HepG2 (cell line): ENCODE measurements around the gene COL8A2. TPM values are rescaled to one million over a fixed set of nuclear protein-coding genes. Genes with fewer than 3 reads are reported as not detected.

Experiments
- ATF1 ChIP-seq: IDR thresholded peaks from 2 replicates; pipeline ENCODE4 v1.6.1; 2016; ENCODE audit warnings: mild to moderate bottlenecking, control low read depth
- ESRRA ChIP-seq: sonication (generic); formaldehyde crosslinking; IDR thresholded peaks from 2 replicates; pipeline ENCODE4 v1.5.1; 2020; ENCODE audit warnings: mild to moderate bottlenecking, low read depth, missing genetic modification reagents
- FOXO1 ChIP-seq: sonication (generic); formaldehyde crosslinking; IDR thresholded peaks from 2 replicates; pipeline ENCODE4 v1.4.0; 2020; ENCODE audit warnings: missing genetic modification reagents
- MXI1 ChIP-seq: IDR thresholded peaks from 3 replicates; pipeline ENCODE4 v1.6.1; 2012; ENCODE audit warnings: low read depth, low read length, inconsistent platforms, borderline replicate concordance
- NR3C1 ChIP-seq: sonication (generic); formaldehyde crosslinking; IDR thresholded peaks from 2 replicates; pipeline ENCODE4 v1.4.0; 2020; ENCODE audit warnings: missing genetic modification reagents
- PHB2 ChIP-seq: fragments of 450-650 bp; IDR thresholded peaks from 2 replicates; pipeline ENCODE4 v1.6.1; 2018; ENCODE audit not compliant: partially characterized antibody
- POGZ ChIP-seq: sonication (generic); formaldehyde crosslinking; IDR thresholded peaks from 2 replicates; pipeline ENCODE4 v1.4.0; 2020; ENCODE audit warnings: mild to moderate bottlenecking, missing genetic modification reagents
- RARG ChIP-seq: sonication (generic); formaldehyde crosslinking; IDR thresholded peaks from 2 replicates; pipeline ENCODE4 v1.4.0; 2020; ENCODE audit warnings: low read depth, mild to moderate bottlenecking, missing genetic modification reagents
- RORA ChIP-seq: sonication (generic); formaldehyde crosslinking; IDR thresholded peaks from 2 replicates; pipeline ENCODE4 v1.5.0; 2020; ENCODE audit warnings: mild to moderate bottlenecking, missing genetic modification reagents, moderate library complexity
- ZHX2 ChIP-seq, 2 experiments: sonication (generic) in 1 of 2; formaldehyde crosslinking in 1 of 2; IDR thresholded peaks; 2 replicates each; pipeline versions ENCODE4 v1.6.1 to v1.9.0; 2014 to 2022; ENCODE audit warnings: antibody characterized with exemption in 1 of 2, borderline replicate concordance in 1 of 2, inconsistent platforms in 1 of 2, low read depth in 1 of 2, missing genetic modification reagents in 1 of 2
- ZMYM3 ChIP-seq: sonication (generic); formaldehyde crosslinking; IDR thresholded peaks from 2 replicates; pipeline ENCODE4 v1.5.1; 2020; ENCODE audit warnings: mild to moderate bottlenecking, missing genetic modification reagents
- ZNF224 ChIP-seq: sonication (generic); formaldehyde crosslinking; IDR thresholded peaks from 2 replicates; pipeline ENCODE4 v1.5.0; 2020; ENCODE audit warnings: mild to moderate bottlenecking, missing genetic modification reagents
- ZNF296 ChIP-seq: sonication (generic); formaldehyde crosslinking; conservative IDR thresholded peaks from 2 replicates; pipeline ENCODE4 v1.5.0; 2020; ENCODE audit warnings: mild to moderate bottlenecking, missing genetic modification reagents
- ZNF496 ChIP-seq: sonication (generic); formaldehyde crosslinking; IDR thresholded peaks from 2 replicates; pipeline ENCODE4 v1.8.1; 2023; ENCODE audit warnings: mild to moderate bottlenecking, moderate library complexity, missing genetic modification reagents; ENCODE audit not compliant: insufficient replicate concordance
- ZNF503 ChIP-seq: sonication (generic); formaldehyde crosslinking; IDR thresholded peaks from 2 replicates; pipeline ENCODE4 v1.4.0; 2020; ENCODE audit warnings: missing genetic modification reagents
- ZSCAN22 ChIP-seq: sonication (generic); formaldehyde crosslinking; IDR thresholded peaks from 2 replicates; pipeline ENCODE4 v1.4.0; 2020; ENCODE audit warnings: mild to moderate bottlenecking, missing genetic modification reagents
- polyA plus RNA-seq, 8 experiments: library from polyadenylated mRNA; depleted of rRNA in 3 of 8; stranded (reverse) in 7 of 8; unstranded in 1 of 8; fragments of >200 nt; fragmentation: Illumina TruSeq in 4 of 8; extraction: Trizol in 4 of 8; gene quantifications; 2 replicates each; pipeline versions ENCODE4 v1.2.1 to v1.2.3, GENCODE V29; 2011 to 2016; ENCODE audit warnings: low read depth in 4 of 8, missing spikeins in 1 of 8, mixed read lengths in 1 of 8; ENCODE audit not compliant: insufficient read depth in 1 of 8
- total RNA-seq, 5 experiments: library from RNA; depleted of rRNA; stranded (reverse); fragments of >200 nt; fragmentation: Illumina TruSeq; extraction: Trizol; gene quantifications; 2 replicates each; pipeline ENCODE4 v1.2.3, GENCODE V29; 2016; ENCODE audit warnings: low read depth in 1 of 5
- TF ChIP-seq, protein P1 (sequence below): sonication (generic); formaldehyde crosslinking; IDR thresholded peaks from 2 replicates; pipeline ENCODE4 v1.9.0; 2021; ENCODE audit warnings: missing genetic modification reagents, mild to moderate bottlenecking, borderline replicate concordance
- TF ChIP-seq, protein P2 (sequence below): sonication (generic); formaldehyde crosslinking; IDR thresholded peaks from 2 replicates; pipeline ENCODE4 v1.5.0; 2020; ENCODE audit warnings: missing genetic modification reagents

The COL8A2 gene
- total and polyA plus RNA-seq, 2 of the 13 experiments (the other 11 are each of a cell fraction or from before 2014, with no cell fraction given) = 0.13 to 0.24 TPM

DNA sequence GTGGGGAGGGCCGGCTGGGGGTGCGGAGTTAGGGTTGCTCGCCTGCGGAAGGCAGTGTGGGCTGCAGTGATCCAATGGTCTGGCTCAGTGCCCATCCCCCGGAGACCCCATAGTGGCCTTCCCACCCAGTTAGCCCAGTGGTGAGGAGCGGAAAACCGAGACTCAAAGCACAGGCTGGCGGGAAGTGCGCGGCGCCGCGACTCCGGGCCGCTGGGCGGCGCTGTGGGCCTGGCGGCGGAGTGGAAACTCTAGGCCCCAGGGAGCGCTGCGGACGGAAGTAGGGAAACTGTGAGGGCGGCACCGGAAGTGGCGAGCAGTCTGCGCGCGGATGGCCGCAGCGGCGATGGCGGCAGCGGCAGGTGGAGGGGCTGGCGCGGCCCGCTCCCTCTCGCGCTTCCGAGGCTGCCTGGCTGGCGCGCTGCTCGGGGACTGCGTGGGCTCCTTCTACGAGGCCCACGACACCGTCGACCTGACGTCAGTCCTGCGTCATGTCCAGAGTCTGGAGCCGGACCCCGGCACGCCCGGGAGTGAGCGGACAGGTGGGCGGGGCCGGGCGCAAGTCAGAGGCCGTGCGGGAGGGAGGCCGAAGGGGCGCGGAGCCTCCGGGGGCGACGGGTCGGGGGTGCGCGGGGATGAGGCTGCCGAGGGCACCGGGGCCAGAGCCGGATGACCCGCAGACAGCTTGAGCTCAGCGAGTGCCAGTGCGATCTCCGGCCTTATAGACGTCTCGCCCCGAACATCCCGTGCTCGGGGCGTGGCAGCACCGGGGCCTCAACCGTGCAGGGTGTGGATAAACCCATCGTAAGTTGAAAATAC lies 36.2 kb downstream of the COL8A2 start, which contains the start of gene ADPRS (continued):
- peak; percentile 85 for TF ChIP-seq ZHX2 (IDR thresholded peaks at IDR 0.05; ENCODE audit: low read depth)
- TF ChIP-seq ZHX2 (CRISPR knock-in tag; IDR thresholded peaks at IDR 0.05; ENCODE audit: borderline replicate concordance) = peak; percentile 86; the same call in 1 of the 2 replicates
- TF ChIP-seq ZNF503 = peak; percentile 66
- peak; percentile 95 for TF ChIP-seq POGZ (CRISPR knock-in tag)
- TF ChIP-seq RORA (CRISPR knock-in tag) = no peak
- TF ChIP-seq ATF1 = no peak
- TF ChIP-seq MXI1 = peak; percentile 78; the same call in 2 of the 3 replicates
- TF ChIP-seq ESRRA (CRISPR knock-in tag) = peak; percentile 63; the same call in 1 of the 2 replicates
- 0 out of 2 replicates have a peak, but pooled peaks have one; percentile 64 for TF ChIP-seq ZNF224
- TF ChIP-seq RARG = no peak
- TF ChIP-seq ZSCAN22 = 0 out of 2 replicates have a peak, but pooled peaks have one; percentile 38
- TF ChIP-seq, protein P1, sequence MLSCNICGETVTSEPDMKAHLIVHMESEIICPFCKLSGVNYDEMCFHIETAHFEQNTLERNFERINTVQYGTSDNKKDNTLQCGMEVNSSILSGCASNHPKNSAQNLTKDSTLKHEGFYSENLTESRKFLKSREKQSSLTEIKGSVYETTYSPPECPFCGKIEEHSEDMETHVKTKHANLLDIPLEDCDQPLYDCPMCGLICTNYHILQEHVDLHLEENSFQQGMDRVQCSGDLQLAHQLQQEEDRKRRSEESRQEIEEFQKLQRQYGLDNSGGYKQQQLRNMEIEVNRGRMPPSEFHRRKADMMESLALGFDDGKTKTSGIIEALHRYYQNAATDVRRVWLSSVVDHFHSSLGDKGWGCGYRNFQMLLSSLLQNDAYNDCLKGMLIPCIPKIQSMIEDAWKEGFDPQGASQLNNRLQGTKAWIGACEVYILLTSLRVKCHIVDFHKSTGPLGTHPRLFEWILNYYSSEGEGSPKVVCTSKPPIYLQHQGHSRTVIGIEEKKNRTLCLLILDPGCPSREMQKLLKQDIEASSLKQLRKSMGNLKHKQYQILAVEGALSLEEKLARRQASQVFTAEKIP (CRISPR knock-in tag) = no peak
- TF ChIP-seq PHB2 = no peak
- TF ChIP-seq ZMYM3 (CRISPR knock-in tag) = no peak
- no peak for TF ChIP-seq ZNF496 (CRISPR knock-in tag)
- TF ChIP-seq FOXO1 (CRISPR knock-in tag) = peak; percentile 59
- no peak; the same call in 1 of the 2 replicates for TF ChIP-seq ZNF296
- no peak for TF ChIP-seq NR3C1
- TF ChIP-seq, protein P2, sequence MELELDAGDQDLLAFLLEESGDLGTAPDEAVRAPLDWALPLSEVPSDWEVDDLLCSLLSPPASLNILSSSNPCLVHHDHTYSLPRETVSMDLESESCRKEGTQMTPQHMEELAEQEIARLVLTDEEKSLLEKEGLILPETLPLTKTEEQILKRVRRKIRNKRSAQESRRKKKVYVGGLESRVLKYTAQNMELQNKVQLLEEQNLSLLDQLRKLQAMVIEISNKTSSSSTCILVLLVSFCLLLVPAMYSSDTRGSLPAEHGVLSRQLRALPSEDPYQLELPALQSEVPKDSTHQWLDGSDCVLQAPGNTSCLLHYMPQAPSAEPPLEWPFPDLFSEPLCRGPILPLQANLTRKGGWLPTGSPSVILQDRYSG = peak; percentile 82; the same call in 1 of the 2 replicates
